ENCODE results near the gene RPS10. TPM values are rescaled to one million over a fixed set of nuclear protein-coding genes. Genes with fewer than 3 reads are reported as not detected.
"Not testable (repeated sequence)": the region's sequence is repeated elsewhere in the genome, so short reads cannot be mapped to it uniquely, and the experiment has no call there.

Gene RPS10
- total RNA-seq, 3 donors from 2014 or later, result 2,110 to 2,267 (median 2,151) TPM

DNA sequence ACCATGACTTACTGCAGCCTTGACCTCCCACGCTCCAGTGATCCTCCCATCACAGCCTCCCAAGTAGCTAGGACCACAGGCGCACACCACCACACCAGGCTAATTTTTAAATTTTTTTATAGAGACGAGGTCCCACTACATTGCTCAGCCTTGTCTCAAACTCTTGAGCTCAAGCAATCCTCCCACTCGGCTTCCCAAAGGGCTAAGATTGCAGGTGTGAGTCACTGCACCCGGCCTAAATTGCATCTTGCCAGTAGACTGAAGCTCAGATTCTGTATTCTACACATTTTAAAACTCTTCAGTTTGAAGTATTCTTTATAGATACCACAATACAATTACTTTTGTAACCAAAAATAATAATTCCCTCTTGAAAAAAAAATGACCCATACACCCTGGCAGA, 44.8 kb downstream of the RPS10 start:
- ATAC-seq (no peak), DNase-seq (no peak)
- no peak overlapping the region for H3K4me3 Mint-ChIP-seq
- H3K4me1 Mint-ChIP-seq (ENCODE audit: low read depth), result peaks cover 16% of the 10 kb centered on the region
- H3K36me3 Mint-ChIP-seq (ENCODE audit: insufficient read depth), result peaks cover 10% of the 10 kb centered on the region
- H3K9me3 Mint-ChIP-seq, result no peaks in the 10 kb centered on the region
- no peaks in the 10 kb centered on the region for H3K27me3 Mint-ChIP-seq (ENCODE audit: low read depth)

DNA sequence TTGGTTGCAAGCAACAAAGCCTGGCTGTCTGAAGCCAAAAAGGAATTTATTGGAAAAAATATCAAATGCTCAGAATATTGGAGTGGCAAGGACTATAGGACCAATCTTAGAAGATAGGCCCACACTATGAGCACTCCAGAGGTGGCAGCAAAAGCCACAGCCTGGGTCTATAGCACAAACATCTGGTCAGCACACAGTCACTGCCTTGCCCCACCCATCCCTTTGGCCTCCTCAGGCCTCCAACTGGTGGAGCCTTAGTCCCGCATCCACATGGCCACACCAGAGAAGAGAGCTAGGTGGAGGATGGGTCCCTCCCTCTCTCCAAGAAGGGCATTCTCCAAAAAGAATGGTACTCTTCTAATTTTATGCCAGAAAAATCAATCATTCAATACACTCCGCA, 47.4 kb downstream of the RPS10 start:
- H3K9me3 Mint-ChIP-seq, result no peaks in the 10 kb centered on the region
- peaks cover 10% of the 10 kb centered on the region for H3K4me1 Mint-ChIP-seq (ENCODE audit: low read depth)
- H3K27me3 Mint-ChIP-seq (ENCODE audit: low read depth), result no peaks in the 10 kb centered on the region
- H3K36me3 Mint-ChIP-seq (ENCODE audit: insufficient read depth), result peaks cover 8% of the 10 kb centered on the region
- DNase-seq (no peak), ATAC-seq (no peak)
- H3K4me3 Mint-ChIP-seq, result no peak overlapping the region

DNA sequence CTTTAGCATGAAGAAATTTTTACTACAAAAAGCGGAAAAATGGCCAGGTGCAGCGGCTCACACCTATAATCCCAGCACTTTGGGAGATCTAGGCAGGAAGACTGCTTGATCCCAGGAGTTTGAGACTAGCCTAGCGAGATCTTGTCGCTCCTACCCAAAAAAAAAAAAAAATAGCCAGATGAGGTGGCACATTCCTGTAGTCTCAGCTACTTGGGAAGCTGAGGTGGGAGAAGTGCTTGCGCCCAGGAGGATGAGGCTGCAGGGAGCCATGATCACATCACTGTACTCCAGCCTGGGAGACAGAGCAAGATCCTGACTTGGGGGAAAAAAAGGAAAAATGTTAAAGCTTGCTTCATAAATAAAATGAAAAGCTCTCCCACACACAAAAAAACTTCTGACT, 47.9 kb downstream of the RPS10 start:
- no peaks in the 10 kb centered on the region for H3K9me3 Mint-ChIP-seq
- DNase-seq, result no peak
- no peaks in the 10 kb centered on the region for H3K27me3 Mint-ChIP-seq (ENCODE audit: low read depth)
- H3K36me3 Mint-ChIP-seq (ENCODE audit: insufficient read depth), result peaks cover 6% of the 10 kb centered on the region
- no peak for ATAC-seq
- no peak overlapping the region for H3K4me3 Mint-ChIP-seq
- peaks cover 10% of the 10 kb centered on the region for H3K4me1 Mint-ChIP-seq (ENCODE audit: low read depth)

DNA sequence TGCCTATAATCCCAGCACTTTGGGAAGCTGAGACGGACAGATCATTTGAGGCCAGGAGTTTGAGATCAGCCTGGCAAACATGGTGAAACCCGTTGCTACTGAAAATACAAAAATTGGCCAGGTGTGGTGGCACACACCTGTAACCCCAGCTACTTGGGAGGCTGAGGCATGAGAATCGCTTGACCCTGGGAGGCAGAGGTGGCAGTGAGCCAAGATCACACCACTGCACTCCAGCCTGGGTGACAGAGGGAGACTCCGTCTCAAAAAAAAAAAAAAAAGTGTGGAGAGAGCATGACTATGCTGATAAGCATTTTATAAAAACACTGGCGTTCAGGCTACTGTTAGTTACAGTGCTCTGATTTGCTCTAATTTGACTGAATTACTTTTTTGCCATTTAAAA, 48.3 kb downstream of the RPS10 start:
- not testable (repeated sequence) for H3K36me3 Mint-ChIP-seq (ENCODE audit: insufficient read depth); H3K9me3 Mint-ChIP-seq; H3K4me3 Mint-ChIP-seq; DNase-seq; ATAC-seq; H3K4me1 Mint-ChIP-seq (ENCODE audit: low read depth); H3K27me3 Mint-ChIP-seq (ENCODE audit: low read depth)

DNA sequence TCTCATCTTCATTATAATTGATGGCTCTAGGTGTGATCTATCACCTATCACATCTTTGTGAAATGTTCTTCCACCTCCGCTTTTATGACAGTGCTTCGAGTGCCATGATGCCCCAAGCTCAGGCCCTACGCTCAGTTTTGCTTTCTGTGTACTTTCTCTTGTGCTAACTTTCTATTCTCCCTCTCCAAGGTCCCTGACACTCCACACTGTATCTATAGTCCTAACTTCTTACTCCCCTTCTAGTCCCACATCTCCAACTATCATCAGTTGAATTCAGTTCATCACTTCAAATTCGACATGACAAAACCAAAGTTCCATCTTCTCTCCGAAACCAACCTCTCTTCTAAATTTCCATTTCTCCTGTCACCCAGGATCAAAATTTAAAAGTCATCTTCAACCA, 50.0 kb downstream of the RPS10 start:
- DNase-seq, result no peak
- Mint-ChIP-seq H3K27me3 (ENCODE audit: low read depth) (no peaks in the 10 kb centered on the region), H3K4me3 (no peak overlapping the region), H3K9me3 (no peaks in the 10 kb centered on the region), H3K4me1 (ENCODE audit: low read depth) (peaks cover 10% of the 10 kb centered on the region), H3K36me3 (ENCODE audit: insufficient read depth) (peaks cover 6% of the 10 kb centered on the region)
- no peak for ATAC-seq

DNA sequence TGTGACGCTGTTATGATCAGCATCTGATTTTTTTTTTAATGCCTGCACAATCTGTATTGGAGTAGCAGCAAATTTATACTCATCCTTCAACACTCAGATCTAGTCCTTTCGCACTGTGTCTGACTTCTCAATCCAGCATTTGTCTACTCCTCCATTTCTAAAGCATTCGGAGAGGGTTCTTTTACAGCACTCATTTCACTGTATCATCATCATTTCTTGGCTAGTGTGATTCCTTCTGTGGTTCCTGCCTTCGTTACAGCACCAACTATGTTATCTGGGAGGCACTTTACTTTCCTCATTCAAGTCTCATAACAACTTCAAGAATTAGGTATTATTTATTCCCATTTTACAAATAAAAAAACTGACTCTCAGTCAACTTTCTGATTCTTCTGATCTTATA, 51.4 kb downstream of the RPS10 start:
- Mint-ChIP-seq H3K4me3 (no peak overlapping the region), H3K4me1 (ENCODE audit: low read depth) (peaks cover 13% of the 10 kb centered on the region), H3K9me3 (no peaks in the 10 kb centered on the region), H3K27me3 (ENCODE audit: low read depth) (no peaks in the 10 kb centered on the region), H3K36me3 (ENCODE audit: insufficient read depth) (peaks cover 6% of the 10 kb centered on the region)
- ATAC-seq (no peak), DNase-seq (no peak)

DNA sequence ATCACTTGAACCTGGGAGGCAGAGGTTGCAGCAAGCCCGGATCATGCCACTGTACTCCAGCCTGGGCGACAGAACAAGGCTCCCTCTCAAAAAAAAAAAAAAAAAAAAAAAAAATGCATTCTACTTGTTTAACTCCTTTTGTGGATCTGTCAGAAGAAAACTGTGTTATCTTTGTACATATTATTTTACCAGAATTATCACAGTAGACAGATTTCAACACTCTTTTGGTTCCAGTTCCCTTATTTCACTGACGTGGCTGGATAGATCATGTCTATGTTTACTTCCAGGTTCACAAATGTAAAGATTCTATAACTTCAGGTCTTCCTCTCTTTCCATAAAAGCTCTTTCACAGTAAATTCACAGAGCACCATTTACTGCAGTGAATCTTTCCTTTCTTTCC, 51.8 kb downstream of the RPS10 start:
- Mint-ChIP-seq H3K4me3 (no peak overlapping the region), H3K27me3 (ENCODE audit: low read depth) (no peaks in the 10 kb centered on the region), H3K36me3 (ENCODE audit: insufficient read depth) (peaks cover 6% of the 10 kb centered on the region), H3K9me3 (no peaks in the 10 kb centered on the region), H3K4me1 (ENCODE audit: low read depth) (peaks cover 16% of the 10 kb centered on the region)
- ATAC-seq (no peak), DNase-seq (no peak)

DNA sequence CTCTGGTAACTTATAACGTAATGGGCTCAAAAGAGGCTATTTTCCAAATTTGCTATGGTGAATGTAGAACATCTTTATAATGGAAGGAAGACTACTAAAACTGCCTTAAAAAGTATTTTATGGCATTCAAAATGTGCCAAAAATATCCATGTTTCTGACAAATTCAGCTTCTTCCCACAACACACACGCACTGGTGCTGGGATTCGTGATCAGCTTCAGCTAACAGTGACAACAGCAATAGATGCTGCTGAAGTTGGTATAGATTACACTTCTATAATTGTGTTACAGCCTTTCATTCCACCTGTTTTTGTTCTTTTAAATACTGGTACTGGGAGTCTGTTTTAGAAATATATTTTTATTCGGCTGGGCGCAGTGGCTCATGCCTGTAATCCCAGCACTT, 52.4 kb downstream of the RPS10 start:
- Mint-ChIP-seq H3K4me1 (ENCODE audit: low read depth) (peaks cover 15% of the 10 kb centered on the region), H3K4me3 (no peak overlapping the region), H3K9me3 (no peaks in the 10 kb centered on the region), H3K27me3 (ENCODE audit: low read depth) (no peaks in the 10 kb centered on the region), H3K36me3 (ENCODE audit: insufficient read depth) (peaks cover 3% of the 10 kb centered on the region)
- ATAC-seq (no peak), DNase-seq (no peak)

DNA sequence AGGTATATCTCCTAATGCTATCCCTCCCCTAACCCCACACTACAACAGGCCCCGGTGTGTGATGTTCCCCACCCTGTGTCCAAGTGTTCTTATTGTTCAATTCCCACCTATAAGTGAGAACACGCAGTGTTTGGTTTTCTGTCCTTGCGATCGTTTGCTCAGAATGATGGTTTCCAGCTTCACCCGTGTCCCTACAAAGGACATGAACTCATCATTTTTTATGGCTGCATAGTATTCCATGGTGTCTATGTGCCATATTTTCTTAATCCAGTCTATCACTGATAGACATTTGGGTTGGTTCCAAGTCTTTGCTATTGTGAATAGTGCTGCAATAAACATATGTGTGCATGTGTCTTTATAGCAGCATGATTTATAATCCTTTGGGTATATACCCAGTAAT, 54.0 kb downstream of the RPS10 start:
- H3K9me3 Mint-ChIP-seq; DNase-seq; H3K36me3 Mint-ChIP-seq (ENCODE audit: insufficient read depth); H3K4me3 Mint-ChIP-seq; ATAC-seq; H3K27me3 Mint-ChIP-seq (ENCODE audit: low read depth): not testable (repeated sequence)
- peaks cover 20% of the 10 kb centered on the region for H3K4me1 Mint-ChIP-seq (ENCODE audit: low read depth)

DNA sequence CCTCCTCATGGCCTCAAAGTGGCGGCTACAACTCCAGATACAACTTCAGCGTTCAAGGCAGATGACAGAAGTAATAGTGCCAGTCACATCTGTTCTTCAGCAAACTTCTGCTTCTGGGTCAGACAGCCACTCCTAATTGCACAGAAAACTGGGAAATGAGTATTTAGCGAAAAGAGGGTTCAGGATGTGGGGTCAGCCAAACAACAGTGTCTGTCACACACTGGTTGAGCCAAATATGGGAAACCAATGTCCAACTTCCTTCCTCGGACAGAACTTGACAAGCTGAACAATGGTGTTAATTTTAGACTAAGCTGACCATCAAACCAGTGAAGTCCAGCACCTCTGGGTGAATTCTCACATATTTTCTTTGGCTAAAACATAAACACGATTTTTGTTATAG, 55.5 kb downstream of the RPS10 start:
- Mint-ChIP-seq H3K27me3 (ENCODE audit: low read depth) (no peaks in the 10 kb centered on the region), H3K36me3 (ENCODE audit: insufficient read depth) (no peaks in the 10 kb centered on the region), H3K4me1 (ENCODE audit: low read depth) (peaks cover 23% of the 10 kb centered on the region), H3K4me3 (no peak overlapping the region), H3K9me3 (no peaks in the 10 kb centered on the region)
- ATAC-seq (no peak), DNase-seq (no peak)

DNA sequence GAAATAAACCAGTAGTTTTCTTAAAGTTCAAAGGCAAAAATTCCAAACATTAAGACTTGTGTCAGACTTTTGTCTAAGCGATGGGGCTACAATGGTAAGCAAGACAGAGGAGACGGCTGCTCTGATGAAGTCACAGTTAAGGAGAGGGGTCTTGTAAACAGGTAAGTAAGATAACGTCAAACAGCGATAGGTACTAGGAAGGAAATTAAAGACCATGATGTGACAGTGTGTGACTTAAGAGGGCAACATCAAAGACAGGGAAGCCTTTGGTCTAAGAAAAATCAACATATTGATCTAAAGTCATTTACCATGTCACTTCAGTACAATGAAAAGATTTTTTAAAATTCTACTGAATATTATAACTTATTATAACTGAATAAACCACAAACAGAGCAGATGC, 56.5 kb downstream of the RPS10 start:
- DNase-seq, result no peak
- Mint-ChIP-seq H3K36me3 (ENCODE audit: insufficient read depth) (no peaks in the 10 kb centered on the region), H3K4me3 (no peak overlapping the region), H3K9me3 (no peaks in the 10 kb centered on the region), H3K4me1 (ENCODE audit: low read depth) (peaks cover 26% of the 10 kb centered on the region), H3K27me3 (ENCODE audit: low read depth) (no peaks in the 10 kb centered on the region)
- no peak for ATAC-seq

Other genes starting within 250 kb of the RPS10 start
- 100 to 1,000 TPM; 646 to 976 (median 781) TPM for gene HMGA1, start 189.2 kb downstream of the RPS10 start, total RNA-seq
- gene SMIM29, start 177.1 kb downstream of the RPS10 start, total RNA-seq, result 10 to 100 TPM; 12.3 to 14.9 (median 13.0) TPM
- gene NUDT3, start 33.4 kb downstream of the RPS10 start, total RNA-seq, result 10 to 100 TPM; 26.1 to 28.1 (median 26.2) TPM
- gene PACSIN1, start 40.0 kb upstream of the RPS10 start, total RNA-seq, result under 1 TPM in 1 of 3 donors, not detected in 2; 0.05 TPM
- under 1 TPM; 0.13 to 0.24 (median 0.14) TPM for gene SPDEF, start 130.3 kb upstream of the RPS10 start, total RNA-seq